PC-9 (cell line): ENCODE data around the gene PHACTR1. TPM values are rescaled to one million over a fixed set of nuclear protein-coding genes. Genes with fewer than 3 reads are reported as not detected.

Experiments
- BruUV-seq: library from RNA; stranded (reverse); fragments of 400-500 nt; replicated peaks from 2 replicates; lab custom pipeline; 2021; lab: Mats Ljungman, UMichigan
- CTCF ChIA-PET: fragments of 300-600 bp; sonication (Branson Sonifier 250); formaldehyde crosslinking; loops from one replicate; lab custom pipeline; 2022; ENCODE audit warnings: antibody characterized with exemption; lab: Charles Lee
- POLR2A ChIA-PET: fragments of 300-600 bp; sonication (Branson Sonifier 250); formaldehyde crosslinking; loops from one replicate; lab custom pipeline; 2022; ENCODE audit warnings: antibody characterized with exemption; ENCODE audit not compliant: unreplicated experiment; lab: Charles Lee
- DNase-seq, 2 experiments: peaks; one replicate each; pipeline versions ENCODE4 v3.0.0 to v3.0.0-alpha.2; 2015 to 2022; ENCODE audit warnings: mixed read lengths in 1 of 2
- H2AFZ ChIP-seq: fragments of 200-600 bp; sonication (generic); 2 replicates; pipeline ENCODE4 v1.8.1; 2017; ENCODE audit warnings: antibody characterized with exemption
- H3F3A ChIP-seq: fragments of 200-600 bp; sonication (generic); 2 replicates; pipeline ENCODE4 v1.8.1; 2017; ENCODE audit warnings: antibody characterized with exemption, mild to moderate bottlenecking, low read depth; ENCODE audit not compliant: insufficient read depth
- H3K27ac ChIP-seq: fragments of 200-600 bp; sonication (generic); 2 replicates; pipeline ENCODE4 v1.6.1; 2016; ENCODE audit warnings: mixed run types
- H3K27me3 ChIP-seq: fragments of 200-600 bp; sonication (generic); 2 replicates; pipeline ENCODE4 v1.6.1; 2016; ENCODE audit warnings: low read depth, mixed run types; ENCODE audit not compliant: insufficient read depth
- H3K36me3 ChIP-seq: fragments of 200-600 bp; sonication (generic); 2 replicates; pipeline ENCODE4 v1.6.1; 2016; ENCODE audit warnings: low read depth, mixed run types
- H3K4me1 ChIP-seq: fragments of 200-600 bp; sonication (generic); replicated peaks from 2 replicates; pipeline ENCODE4 v1.6.1; 2016; ENCODE audit warnings: mixed run types; ENCODE audit not compliant: insufficient read depth
- H3K4me2 ChIP-seq: fragments of 200-600 bp; sonication (generic); 2 replicates; pipeline ENCODE4 v1.6.1; 2017; ENCODE audit warnings: mixed run types
- H3K4me3 ChIP-seq: fragments of 200-600 bp; sonication (generic); 2 replicates; pipeline ENCODE4 v1.6.1; 2016; ENCODE audit warnings: mixed run types
- H3K79me2 ChIP-seq: fragments of 200-600 bp; sonication (generic); 2 replicates; pipeline ENCODE4 v1.6.1; 2017; ENCODE audit warnings: low read depth, mixed run types
- H3K9me2 ChIP-seq: fragments of 200-600 bp; sonication (generic); 2 replicates; pipeline ENCODE4 v1.8.1; 2017; ENCODE audit warnings: mild to moderate bottlenecking; ENCODE audit not compliant: insufficient read depth
- H3K9me3 ChIP-seq: fragments of 200-600 bp; sonication (generic); 2 replicates; pipeline ENCODE4 v1.8.1; 2016; ENCODE audit warnings: low read depth; ENCODE audit not compliant: insufficient read depth
- H4K20me1 ChIP-seq: fragments of 200-600 bp; sonication (generic); 2 replicates; pipeline ENCODE4 v1.8.1; 2017; ENCODE audit not compliant: insufficient read depth
- EZH2 ChIP-seq: fragments of 200-600 bp; sonication (generic); IDR thresholded peaks from 2 replicates; pipeline ENCODE4 v1.8.0; 2017; ENCODE audit warnings: antibody characterized with exemption, low read depth
- intact Hi-C: fragments of 100-400 bp; cut with micrococcal nuclease; formaldehyde crosslinking; loops from one replicate; pipeline ENCODE4 v1.10.0; 2022; ENCODE audit not compliant: unreplicated experiment
- total RNA-seq: library from RNA; stranded (reverse); gene quantifications from 2 replicates; pipeline ENCODE4 v1.2.3, GENCODE V29; 2021
- TF ChIP-seq, protein P1 (sequence below): fragments of 200-600 bp; sonication (generic); conservative IDR thresholded peaks from 2 replicates; pipeline ENCODE4 v1.6.1; 2017; ENCODE audit warnings: mixed run types, antibody characterized with exemption, mild to moderate bottlenecking, moderate library complexity

PHACTR1 gene
- total RNA-seq, 1 experiment from 2014 or later, result not detected

DNA sequence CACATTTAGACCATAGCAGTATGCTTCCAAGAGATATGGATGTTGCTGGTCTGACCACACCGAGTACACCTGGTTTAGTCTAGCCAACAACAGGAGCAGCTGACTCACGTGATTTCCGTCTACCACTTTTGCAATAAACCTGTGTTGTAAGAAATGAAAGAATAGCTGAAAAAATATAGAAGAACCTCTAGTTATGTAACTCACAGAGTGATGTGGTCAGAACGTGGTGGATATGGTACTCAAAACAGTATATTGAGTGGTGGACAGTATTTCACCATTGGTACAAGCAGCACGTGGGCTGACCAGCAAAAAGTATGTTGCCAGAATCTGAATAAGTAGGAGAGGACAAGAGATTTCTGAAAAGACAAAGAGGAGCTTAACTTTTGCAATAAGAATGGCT is 384.8 kb downstream of the PHACTR1 start:
- DNase-seq, result no peak
- Histone ChIP-seq H4K20me1 (no peaks in the 10 kb centered on the region), H3K9me3 (no peaks in the 10 kb centered on the region), H3K27me3 (no peaks in the 10 kb centered on the region), H3K79me2 (no peaks in the 10 kb centered on the region), H3K4me2 (no peak overlapping the region), H2AFZ (no peak overlapping the region), H3K36me3 (no peaks in the 10 kb centered on the region), H3K9me2 (no peaks in the 10 kb centered on the region), H3F3A (no peaks in the 10 kb centered on the region), H3K4me1 (no peaks in the 10 kb centered on the region), H3K27ac (no peak overlapping the region), H3K4me3 (no peak overlapping the region)
- POLR2A ChIA-PET, result interaction anchor here (0.6 kb wide), 1 partner anchor 907 kb away, joined by 3 read pairs; no protein-coding TSS in a partner anchor
- CTCF ChIA-PET, result no interaction called here
- intact Hi-C loops, result no loop called here
- BruUV-seq, result no TSS peak
- TF ChIP-seq, protein P1, sequence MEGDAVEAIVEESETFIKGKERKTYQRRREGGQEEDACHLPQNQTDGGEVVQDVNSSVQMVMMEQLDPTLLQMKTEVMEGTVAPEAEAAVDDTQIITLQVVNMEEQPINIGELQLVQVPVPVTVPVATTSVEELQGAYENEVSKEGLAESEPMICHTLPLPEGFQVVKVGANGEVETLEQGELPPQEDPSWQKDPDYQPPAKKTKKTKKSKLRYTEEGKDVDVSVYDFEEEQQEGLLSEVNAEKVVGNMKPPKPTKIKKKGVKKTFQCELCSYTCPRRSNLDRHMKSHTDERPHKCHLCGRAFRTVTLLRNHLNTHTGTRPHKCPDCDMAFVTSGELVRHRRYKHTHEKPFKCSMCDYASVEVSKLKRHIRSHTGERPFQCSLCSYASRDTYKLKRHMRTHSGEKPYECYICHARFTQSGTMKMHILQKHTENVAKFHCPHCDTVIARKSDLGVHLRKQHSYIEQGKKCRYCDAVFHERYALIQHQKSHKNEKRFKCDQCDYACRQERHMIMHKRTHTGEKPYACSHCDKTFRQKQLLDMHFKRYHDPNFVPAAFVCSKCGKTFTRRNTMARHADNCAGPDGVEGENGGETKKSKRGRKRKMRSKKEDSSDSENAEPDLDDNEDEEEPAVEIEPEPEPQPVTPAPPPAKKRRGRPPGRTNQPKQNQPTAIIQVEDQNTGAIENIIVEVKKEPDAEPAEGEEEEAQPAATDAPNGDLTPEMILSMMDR, result no peak
- TF ChIP-seq EZH2, result no peak

DNA sequence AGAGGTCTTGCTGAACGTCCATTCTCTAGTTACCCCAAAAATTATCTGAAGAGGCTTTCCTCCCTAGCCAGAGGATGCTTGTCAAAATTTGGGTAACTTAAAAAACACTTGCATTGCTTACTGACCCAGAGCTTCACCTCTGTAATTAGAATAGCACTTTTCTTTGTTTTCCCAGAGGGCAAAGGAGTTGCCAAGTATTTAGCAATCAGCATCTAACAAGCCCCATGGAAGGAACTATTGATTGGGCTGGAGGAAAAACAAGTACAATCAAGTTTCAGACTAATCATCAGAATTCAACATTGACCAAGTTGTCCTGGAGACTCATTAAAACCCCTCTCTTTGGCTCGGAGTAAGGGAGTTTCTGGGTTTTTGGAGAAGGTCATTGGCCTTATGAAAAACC is 385.4 kb downstream of the PHACTR1 start:
- no peak overlapping the region for H3K4me2 ChIP-seq
- intact Hi-C loops, result no loop called here
- ChIA-PET CTCF (no interaction called here), POLR2A (interaction anchor here (0.6 kb wide), 1 partner anchor 907 kb away, joined by 3 read pairs; no protein-coding TSS in a partner anchor)
- no peak overlapping the region for H2AFZ ChIP-seq
- no peaks in the 10 kb centered on the region for H3K9me3 ChIP-seq
- H3K4me1 ChIP-seq, result no peaks in the 10 kb centered on the region
- no peaks in the 10 kb centered on the region for H3K9me2 ChIP-seq
- no peaks in the 10 kb centered on the region for H4K20me1 ChIP-seq
- no peak for TF ChIP-seq EZH2
- TF ChIP-seq, protein P1, result no peak
- H3K4me3 ChIP-seq, result no peak overlapping the region
- no peaks in the 10 kb centered on the region for H3F3A ChIP-seq
- no peak overlapping the region for H3K27ac ChIP-seq
- no TSS peak for BruUV-seq
- H3K36me3 ChIP-seq, result no peaks in the 10 kb centered on the region
- no peaks in the 10 kb centered on the region for H3K79me2 ChIP-seq
- no peaks in the 10 kb centered on the region for H3K27me3 ChIP-seq
- no peak for DNase-seq

DNA sequence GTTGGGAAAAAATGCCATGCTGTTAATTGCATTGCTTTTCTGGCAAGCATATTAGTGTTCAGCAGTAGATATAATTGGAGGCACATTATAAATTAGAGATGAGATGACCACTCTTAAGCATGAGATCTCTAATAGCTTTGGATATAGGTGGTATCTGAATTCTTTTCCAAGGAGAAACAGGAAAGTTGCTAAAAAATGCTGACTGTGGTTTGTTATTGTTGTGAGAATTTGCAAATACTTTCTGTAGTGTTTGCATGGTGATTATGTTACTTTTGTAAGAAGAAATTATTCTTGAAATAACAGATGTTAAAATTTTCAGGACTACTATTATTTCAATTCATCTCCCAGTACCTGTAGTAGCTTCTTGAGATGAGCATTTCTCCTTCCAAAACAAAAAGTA is 386.6 kb downstream of the PHACTR1 start:
- TF ChIP-seq, protein P1, result no peak
- TF ChIP-seq EZH2, result no peak
- no TSS peak for BruUV-seq
- intact Hi-C loops, result no loop called here
- DNase-seq, result no peak
- Histone ChIP-seq H4K20me1 (no peaks in the 10 kb centered on the region), H3K4me2 (no peak overlapping the region), H3K79me2 (no peaks in the 10 kb centered on the region), H3K27me3 (no peaks in the 10 kb centered on the region), H3K9me3 (no peaks in the 10 kb centered on the region), H3K9me2 (no peaks in the 10 kb centered on the region), H3K27ac (no peak overlapping the region), H3F3A (no peaks in the 10 kb centered on the region), H2AFZ (no peak overlapping the region), H3K36me3 (no peaks in the 10 kb centered on the region), H3K4me3 (no peak overlapping the region), H3K4me1 (no peaks in the 10 kb centered on the region)
- CTCF ChIA-PET, result no interaction called here
- POLR2A ChIA-PET, result no interaction called here
